Stimulated activated CD4-positive, alpha-beta T cell treated with anti-CD3 and anti-CD28 coated beads, TNF-alpha, amount 100 ng/mL, for 4 hours (primary cell): ENCODE results near the gene IGF2BP2.
"Not testable (repeated sequence)": the region's sequence is repeated elsewhere in the genome, so short reads cannot be mapped to it uniquely, and the experiment has no call there.

Experiments used
- DNase-seq, 3 experiments: peaks; one replicate each; pipeline ENCODE4 v3.0.0-alpha.2; 2020; ENCODE audit warnings: low read depth in 3 of 3

IGF2BP2 gene

DNA sequence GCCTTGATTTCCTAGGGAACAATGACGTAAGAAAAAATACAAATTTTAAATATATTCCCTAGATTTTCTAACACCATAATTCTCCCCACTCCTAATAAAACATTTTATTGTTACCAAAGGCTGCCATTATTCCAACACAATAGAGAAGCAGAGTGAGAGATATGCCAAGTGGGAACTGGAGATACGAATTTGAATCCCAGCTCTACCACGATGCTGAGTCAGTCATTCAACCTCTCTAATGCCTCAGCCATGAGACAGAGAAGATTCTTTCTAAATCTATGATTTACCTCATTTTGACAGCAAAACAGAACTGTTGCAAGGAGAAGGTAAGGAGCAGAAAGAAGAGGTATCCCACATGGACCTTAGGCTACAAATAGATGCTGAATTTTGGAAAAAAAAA is 112.5 kb downstream of the IGF2BP2 start:
- no peak for DNase-seq

DNA sequence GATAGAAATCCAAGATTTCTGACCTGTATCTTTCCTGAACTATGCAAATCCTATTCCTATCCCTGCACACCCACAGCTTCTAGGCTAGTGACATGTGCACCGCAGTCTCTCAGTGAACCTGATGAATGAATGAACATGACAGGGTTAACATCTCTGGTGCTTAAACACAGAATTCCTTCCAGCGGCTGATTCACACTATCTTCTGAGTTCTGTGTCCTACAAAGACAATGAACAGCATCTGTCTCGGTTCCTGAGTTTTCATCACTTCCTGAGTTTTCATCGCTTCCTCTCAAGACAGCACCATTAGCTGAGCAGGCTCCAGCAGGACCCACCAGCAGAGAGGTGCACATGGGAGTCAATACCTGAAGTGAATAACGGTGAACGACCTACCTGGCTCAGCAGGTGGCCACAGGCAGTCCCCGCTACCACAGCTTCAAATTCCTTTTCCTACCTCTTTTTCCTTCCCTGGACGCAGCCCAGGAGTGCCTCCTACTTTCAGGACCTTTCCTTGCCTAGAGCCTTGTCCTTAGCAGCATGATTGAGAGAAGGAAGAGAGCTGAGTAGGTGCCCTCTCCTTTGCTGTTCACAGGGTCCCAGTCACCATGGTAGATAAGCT is 113.5 kb downstream of the IGF2BP2 start:
- no peak for DNase-seq

DNA sequence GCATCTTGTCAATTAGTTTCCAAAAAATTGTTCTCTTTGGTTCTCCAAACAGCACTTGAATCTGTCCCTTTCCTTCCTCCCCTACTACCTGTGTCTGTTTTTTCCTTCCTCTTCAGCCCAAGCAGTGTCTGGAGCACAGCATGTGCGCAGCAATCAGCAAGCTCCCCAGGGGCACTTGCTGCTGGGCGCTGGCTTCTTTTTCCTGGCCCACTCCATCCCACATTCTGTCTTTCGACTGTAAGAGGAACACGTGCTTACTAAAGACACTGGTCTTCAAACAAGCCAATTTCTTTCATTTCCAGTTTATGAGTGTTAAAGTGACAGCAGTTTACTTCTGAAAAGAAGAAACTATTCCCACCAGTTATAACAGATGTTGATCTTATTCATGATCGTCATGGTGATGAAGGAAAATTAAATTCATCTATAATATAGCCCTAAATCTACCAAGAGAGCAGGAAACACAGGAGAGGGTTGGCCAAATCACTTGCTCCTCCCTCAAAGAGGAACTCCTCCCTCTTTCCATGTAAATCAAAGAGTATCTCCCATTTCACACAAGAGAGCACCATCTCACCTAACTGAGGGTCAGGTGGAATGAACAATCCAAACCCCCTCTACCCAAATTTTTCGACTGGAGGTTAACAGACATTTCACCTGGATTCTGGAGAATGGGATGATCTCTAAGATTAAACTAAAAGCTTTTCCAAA is 115.4 kb downstream of the IGF2BP2 start:
- no peak for DNase-seq

DNA sequence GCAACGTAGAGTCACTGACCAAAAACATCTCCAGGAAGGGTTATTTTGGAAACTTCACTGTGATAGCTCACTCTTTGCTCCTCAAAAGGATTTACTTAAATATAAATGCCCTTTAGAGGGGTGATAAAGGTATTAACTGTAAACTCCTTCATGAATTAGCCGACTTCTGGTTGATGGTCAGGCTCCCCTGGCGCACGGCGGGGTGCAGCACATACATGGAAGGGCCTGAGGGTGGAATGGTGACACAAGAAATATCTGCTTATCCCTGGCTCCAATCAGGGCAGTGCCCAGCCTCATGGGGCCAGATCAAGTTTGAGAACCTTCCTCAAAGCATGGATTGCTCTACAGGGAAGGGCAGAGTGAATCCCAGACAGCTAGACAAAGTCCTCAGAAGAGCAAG is 116.5 kb downstream of the IGF2BP2 start:
- DNase-seq: no peak

- no peak for DNase-seq
Measured at GRCh38 chr3:185705498-185705897, 119.3 kb downstream of the IGF2BP2 start.

GRCh38 chr3:185702262-185703225 is 122.3 kb downstream of the IGF2BP2 start:
- no peak for DNase-seq

GRCh38 chr3:185701611-185702261 is 123.1 kb downstream of the IGF2BP2 start:
- DNase-seq: no peak

- DNase-seq: no peak
Measured at GRCh38 chr3:185699927-185700326, 124.9 kb downstream of the IGF2BP2 start.

DNA sequence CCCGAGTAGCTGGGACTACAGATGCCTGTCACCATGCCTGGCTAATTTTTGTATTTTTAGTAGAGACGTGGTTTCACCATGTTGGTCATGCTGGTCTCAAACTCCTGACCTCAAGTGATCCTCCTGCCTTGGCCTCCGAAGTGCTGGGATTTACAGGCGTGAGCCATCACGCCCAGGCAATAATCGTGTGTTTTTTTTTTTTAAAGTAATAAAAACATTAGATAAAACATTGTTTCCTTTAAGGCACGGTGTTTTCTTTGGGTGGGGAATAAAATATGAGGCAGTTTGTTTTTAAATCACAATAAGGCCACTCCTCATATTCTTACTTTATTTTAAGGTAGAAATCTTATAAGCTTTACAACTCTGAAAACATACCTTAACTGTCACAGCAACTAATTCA is 127.6 kb downstream of the IGF2BP2 start:
- not testable (repeated sequence) for DNase-seq

- no peak for DNase-seq
Measured at GRCh38 chr3:185696039-185696438, 128.8 kb downstream of the IGF2BP2 start.

DNA sequence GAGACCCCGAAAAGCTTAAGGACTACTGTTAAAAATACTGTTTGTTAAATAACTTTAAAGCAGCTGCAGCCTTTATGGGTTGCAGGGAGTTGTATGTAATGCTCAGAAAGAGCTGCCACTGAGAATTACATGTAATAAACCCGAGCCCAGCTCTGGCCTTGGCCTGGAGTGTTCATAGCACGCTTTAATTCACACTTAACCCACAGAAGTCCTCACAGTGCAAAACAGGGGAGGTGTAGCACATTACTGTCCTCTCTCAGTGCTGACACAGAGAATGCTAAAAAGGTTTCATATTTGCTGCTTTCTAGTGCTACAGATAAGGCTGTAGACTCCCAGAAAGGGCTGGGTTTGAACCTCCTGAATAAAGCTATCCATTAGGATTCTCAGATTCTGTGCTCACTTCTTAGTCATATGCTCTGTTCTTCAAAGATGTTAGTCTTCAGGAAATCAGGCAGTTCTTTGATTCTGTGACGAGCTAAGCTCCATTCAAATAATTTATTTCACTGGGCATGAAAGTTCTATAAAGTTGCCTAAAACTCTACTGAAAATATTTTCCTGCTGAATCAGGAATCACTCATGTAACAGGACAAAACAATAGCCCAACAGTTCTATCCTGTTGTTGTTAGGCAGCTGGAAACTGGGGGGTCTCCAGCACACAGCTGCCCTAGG is 130.7 kb downstream of the IGF2BP2 start:
- no peak for DNase-seq

GRCh38 chr3:185691622-185692021 is 133.2 kb downstream of the IGF2BP2 start:
- no peak for DNase-seq

DNA sequence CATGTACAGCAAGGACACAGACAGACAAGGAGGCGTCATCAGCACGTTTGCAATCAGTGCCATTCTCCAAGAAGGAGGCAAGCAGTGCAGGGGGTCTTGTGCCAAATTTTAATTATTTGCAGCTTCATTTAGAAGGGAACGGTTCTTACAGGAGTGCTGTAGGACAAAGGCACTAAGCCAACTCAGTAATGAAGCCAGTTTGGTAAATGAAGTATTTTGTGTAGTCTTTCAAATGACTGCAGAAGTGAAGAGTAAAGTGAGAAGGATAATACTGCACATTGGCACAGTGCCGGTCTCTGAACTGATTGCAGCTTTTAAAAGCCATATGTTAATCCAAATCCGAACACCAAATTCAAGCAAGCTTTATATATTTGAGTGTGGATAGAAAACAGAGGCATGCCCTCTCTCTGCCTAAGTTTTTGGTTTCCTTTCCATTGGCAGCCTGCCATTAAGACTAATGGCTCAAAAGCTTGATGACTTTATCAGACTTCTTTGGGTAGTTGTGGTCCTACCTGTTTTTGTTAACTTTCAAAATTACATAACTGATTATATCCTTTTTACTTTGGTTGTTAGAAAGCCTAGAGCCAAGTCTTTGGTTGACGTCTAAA is 137.5 kb downstream of the IGF2BP2 start:
- no peak for DNase-seq

GRCh38 chr3:185685231-185686035 is 139.4 kb downstream of the IGF2BP2 start:
- DNase-seq: no peak

DNA sequence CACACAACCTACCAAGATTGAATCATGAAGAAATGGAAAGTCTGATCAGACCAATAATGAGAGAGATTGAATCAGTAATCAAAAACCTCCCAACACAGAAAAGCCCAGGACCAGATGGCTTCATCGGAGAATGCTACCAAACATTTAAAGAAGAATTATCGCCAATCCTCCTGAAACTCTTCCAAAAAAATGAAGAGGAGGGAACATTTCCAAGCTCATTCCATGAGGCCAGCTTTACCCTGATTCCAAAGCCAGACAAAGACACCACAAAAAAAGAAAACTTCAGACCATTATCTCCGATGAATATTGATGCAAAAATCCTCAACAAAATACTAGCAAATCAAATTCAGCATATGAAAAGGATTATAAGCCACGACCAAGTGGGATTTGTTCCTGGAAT is 144.6 kb downstream of the IGF2BP2 start:
- no peak for DNase-seq

DNA sequence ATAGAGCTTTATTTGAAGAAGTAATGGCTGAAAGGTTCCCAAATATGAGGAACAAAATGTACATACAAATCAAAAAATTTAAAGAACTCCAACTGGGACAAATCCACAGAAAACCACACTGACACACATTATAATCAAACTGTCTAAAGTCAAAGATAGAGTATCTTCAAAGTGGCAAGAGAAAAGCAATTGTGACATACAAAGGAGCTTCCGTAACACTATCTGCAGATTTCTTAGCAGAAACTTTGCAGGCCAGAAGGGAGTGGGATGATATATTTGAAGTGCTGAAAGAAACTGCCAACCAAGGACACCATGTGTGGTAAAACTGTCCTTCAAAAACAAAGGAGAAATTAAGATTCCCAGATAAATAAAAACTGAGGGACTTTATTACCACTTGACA is 146.8 kb downstream of the IGF2BP2 start:
- DNase-seq: no peak

DNA sequence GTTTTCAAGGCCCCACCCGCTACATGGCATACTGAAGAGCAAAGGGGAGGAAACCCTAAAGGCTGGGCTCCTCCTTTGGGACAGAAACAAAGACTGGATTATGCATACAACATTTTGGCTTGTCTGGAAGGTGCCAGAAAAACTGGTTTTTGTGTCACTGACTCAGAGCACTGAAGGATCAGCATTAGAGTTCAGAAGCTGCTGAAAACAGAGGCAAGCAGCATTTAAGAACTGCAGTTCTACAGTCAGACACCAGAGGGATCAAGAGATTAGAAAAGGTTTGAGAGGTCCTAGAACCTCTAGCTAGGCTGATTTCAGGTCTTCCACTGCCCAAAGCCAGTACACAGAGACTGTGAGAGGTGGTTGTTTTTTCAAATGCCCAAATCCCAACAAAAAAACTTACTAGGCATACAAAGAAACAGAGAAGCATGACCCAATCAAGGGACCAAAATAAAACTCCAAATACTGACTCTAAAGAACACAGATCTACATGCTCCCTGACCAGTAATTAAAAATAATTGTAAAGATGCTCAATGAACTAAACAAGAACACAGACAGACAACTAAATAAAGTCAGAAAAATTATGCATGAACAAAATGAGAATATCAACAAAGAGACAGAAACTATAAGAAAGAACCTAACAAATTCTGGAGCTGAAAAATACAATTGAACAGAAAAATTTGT is 147.6 kb downstream of the IGF2BP2 start:
- DNase-seq: no peak

DNA sequence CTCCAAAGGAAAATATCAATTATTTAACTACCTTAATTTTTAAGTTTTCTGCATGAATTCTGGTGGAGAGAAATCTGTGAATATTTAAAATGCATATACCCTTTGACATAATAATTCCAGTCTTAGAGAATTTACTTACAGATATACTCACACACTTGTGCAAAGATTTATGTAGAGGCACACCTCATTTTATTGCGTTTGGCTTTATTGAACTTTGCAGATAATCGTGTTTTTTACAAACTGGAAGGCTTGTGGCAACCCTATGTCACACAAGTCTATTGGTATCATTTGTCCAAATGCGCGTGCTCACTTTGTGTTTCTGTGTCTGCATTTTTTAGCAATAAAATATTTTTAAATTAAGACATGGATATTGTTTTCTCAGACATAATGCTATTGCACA is 157.3 kb downstream of the IGF2BP2 start:
- DNase-seq: no peak

DNA sequence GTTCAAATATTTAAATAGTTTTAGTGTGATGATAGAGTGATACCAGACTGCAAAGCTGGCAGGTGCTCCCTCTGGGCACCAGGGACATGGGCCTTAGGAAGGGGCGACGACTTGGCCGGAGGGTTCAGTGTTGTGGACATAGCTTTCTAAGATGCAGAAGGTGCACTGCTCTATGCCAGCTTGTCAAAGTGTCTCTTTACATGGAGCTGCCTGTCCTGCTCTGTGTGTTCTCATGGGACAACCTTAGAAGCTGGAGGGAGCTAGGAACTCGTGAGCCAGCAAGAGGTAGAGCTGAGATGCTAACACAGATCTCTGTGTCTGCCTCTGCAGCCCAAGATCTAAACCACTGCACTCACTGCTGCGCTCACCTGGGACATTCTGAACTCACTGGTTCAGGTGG is 160.9 kb downstream of the IGF2BP2 start:
- DNase-seq: no peak

- no peak for DNase-seq
Measured at GRCh38 chr3:185661772-185662171, 163.1 kb downstream of the IGF2BP2 start.
